K562 (cell line): ENCODE data around the gene STRA8. TPM values are rescaled to one million over a fixed set of nuclear protein-coding genes. Genes with fewer than 3 reads are reported as not detected.

Source experiments
- ATAC-seq: fragments of 200-7000 bp; cut with Tn5 transposase; 3 replicates; pipeline ENCODE4 v1.9.1; 2020; ENCODE audit warnings: moderate library complexity
- BruUV-seq: library from RNA; stranded (reverse); fragments of 400-500 nt; replicated peaks from 2 replicates; lab custom pipeline; 2021; lab: Mats Ljungman, UMichigan
- CTCF ChIA-PET: fragments of 300-600 bp; formaldehyde crosslinking; extraction: SDS; loops from one replicate; lab custom pipeline; 2021; ENCODE audit warnings: low intra/inter-chr PET ratio; lab: Yijun Ruan, JAX
- POLR2A ChIA-PET: fragments of 300-600, 350-650 bp; sonication (Branson Sonifier 250); formaldehyde crosslinking; extraction: SDS; loops from one replicate; lab custom pipeline; 2021; ENCODE audit warnings: antibody characterized with exemption, inconsistent platforms; lab: Yijun Ruan, JAX
- DNase-seq, 4 experiments: peaks; one replicate each; pipeline versions ENCODE4 v3.0.0 to v3.0.0-alpha.2; 2011 to 2018; ENCODE audit warnings: low spot score in 3 of 4, mixed read lengths in 3 of 4; ENCODE audit errors: extremely low read depth in 1 of 4
- FAIRE-seq: peaks from 2 replicates; lab custom pipeline; 2011; peaks lifted over from hg19 to GRCh38; lab: Jason Lieb, UNC
- H2AFZ ChIP-seq: 2 replicates; pipeline ENCODE4 v1.6.0; 2011; ENCODE audit warnings: low read depth, low read length, control low read depth, inconsistent platforms
- H3K27ac ChIP-seq: fragments of 200-600 bp; 3 replicates; pipeline ENCODE4 v1.8.0; 2011; ENCODE audit warnings: low read depth, mild to moderate bottlenecking, control low read depth, inconsistent platforms, low read length, moderate library complexity, mixed read lengths; ENCODE audit errors: extremely low read depth
- H3K27me3 ChIP-seq, 2 experiments: fragments of 300-600 bp in 1 of 2; 2 replicates in 1 of 2; 3 replicates in 1 of 2; pipeline versions ENCODE4 v1.6.0 to v1.8.0; 2011; ENCODE audit warnings: inconsistent platforms in 2 of 2, low read length in 2 of 2, mild to moderate bottlenecking in 1 of 2, mixed read lengths in 1 of 2, moderate library complexity in 1 of 2; ENCODE audit not compliant: control insufficient read depth in 2 of 2, insufficient read depth in 2 of 2
- H3K36me3 ChIP-seq: fragments of 300-600 bp; 3 replicates; pipeline ENCODE4 v1.8.0; 2011; ENCODE audit warnings: mild to moderate bottlenecking, low read length, inconsistent platforms; ENCODE audit not compliant: control insufficient read depth, insufficient read depth
- H3K4me1 ChIP-seq, 2 experiments: fragments of 200-600 bp in 1 of 2; replicated peaks in 1 of 2; 2 replicates in 1 of 2; 3 replicates in 1 of 2; pipeline versions ENCODE4 v1.5.1 to v1.8.0; 2011; ENCODE audit warnings: inconsistent platforms in 2 of 2, low read length in 2 of 2, mild to moderate bottlenecking in 1 of 2, mixed read lengths in 1 of 2, moderate library complexity in 1 of 2; ENCODE audit not compliant: control insufficient read depth in 2 of 2, insufficient read depth in 2 of 2
- H3K4me2 ChIP-seq: 2 replicates; pipeline ENCODE4 v1.6.1; 2011; ENCODE audit warnings: low read length, control low read depth, inconsistent platforms, mixed read lengths; ENCODE audit not compliant: insufficient read depth
- H3K4me3 ChIP-seq: fragments of 200-600 bp; sonication (generic), shearing (Covaris generic); 2 replicates; pipeline ENCODE4 v1.5.1; 2016; ENCODE audit warnings: control low read depth, inconsistent platforms
- H3K79me2 ChIP-seq: fragments of 200-600 bp; 3 replicates; pipeline ENCODE4 v1.8.0; 2011; ENCODE audit warnings: low read length, inconsistent platforms; ENCODE audit not compliant: control insufficient read depth, insufficient read depth
- H3K9ac ChIP-seq, 2 experiments: 2 replicates each; pipeline versions ENCODE4 v1.6.0 to v1.6.1; 2011; ENCODE audit warnings: low read depth in 2 of 2, low read length in 2 of 2, control low read depth in 1 of 2, inconsistent platforms in 1 of 2, mild to moderate bottlenecking in 1 of 2, mixed read lengths in 1 of 2; ENCODE audit not compliant: insufficient read depth in 1 of 2
- H3K9me1 ChIP-seq: one replicate; pipeline ENCODE4 v1.6.0; 2011; ENCODE audit warnings: inconsistent platforms, mild to moderate bottlenecking, low read length, moderate library complexity; ENCODE audit not compliant: control insufficient read depth, insufficient read depth
- H3K9me3 ChIP-seq: replicated peaks from 2 replicates; pipeline ENCODE4 v1.5.1; 2011; ENCODE audit warnings: low read depth, low read length, inconsistent platforms; ENCODE audit not compliant: control insufficient read depth, insufficient read depth
- H4K20me1 ChIP-seq: replicated peaks from 2 replicates; pipeline ENCODE4 v1.6.1; 2011; ENCODE audit warnings: low read length, inconsistent platforms, mixed read lengths; ENCODE audit not compliant: control insufficient read depth, insufficient read depth
- CEBPB ChIP-seq: fragments of 450-650 bp; IDR thresholded peaks from 2 replicates; pipeline ENCODE4 v1.6.1; 2016; ENCODE audit warnings: missing genetic modification characterization, missing compliant biosample characterization
- ERF ChIP-seq: fragments of 450-650 bp; formaldehyde crosslinking; IDR thresholded peaks from 2 replicates; pipeline ENCODE4 v1.4.0; 2020; ENCODE audit warnings: mild to moderate bottlenecking, mixed read lengths
- MAFG ChIP-seq: fragments of 450-650 bp; conservative IDR thresholded peaks from 2 replicates; pipeline ENCODE4 v1.6.1; 2016; ENCODE audit warnings: missing genetic modification characterization, missing compliant biosample characterization
- MAFK ChIP-seq: IDR thresholded peaks from 2 replicates; pipeline ENCODE4 v1.6.1; 2011; ENCODE audit warnings: low read length, improper control_type of control experiment
- MED1 ChIP-seq: sonication (generic); formaldehyde crosslinking; IDR thresholded peaks from 2 replicates; pipeline ENCODE4 v1.8.1; 2023; ENCODE audit warnings: missing genetic modification reagents, borderline replicate concordance
- NCOA4 ChIP-seq: fragments of 450-650 bp; IDR thresholded peaks from 2 replicates; pipeline ENCODE4 v1.6.1; 2018; ENCODE audit warnings: mild to moderate bottlenecking; ENCODE audit not compliant: partially characterized antibody
- SMARCA5 ChIP-seq: fragments of 450-650 bp; IDR thresholded peaks from 2 replicates; pipeline ENCODE4 v1.6.1; 2016
- SP1 ChIP-seq: sonication (generic); formaldehyde crosslinking; IDR thresholded peaks from 2 replicates; pipeline ENCODE4 v1.8.1; 2022; ENCODE audit warnings: mild to moderate bottlenecking, missing genetic modification reagents
- ZNF354B ChIP-seq: fragments of 250-450 bp; sonication (Bioruptor Pico); IDR thresholded peaks from 2 replicates; pipeline ENCODE4 v1.4.0; 2020
- WGBS: fragments of 100-300 bp; shearing (Covaris generic); methylation state at CpG from one replicate; pipeline ENCODE4 v1.1.6; 2016; ENCODE audit warnings: low coverage, mixed read lengths; ENCODE audit not compliant: insufficient coverage; ENCODE audit errors: missing lambda C conversion rate; 5-methylcytosine and 5-hydroxymethylcytosine counted together
- in situ Hi-C: fragments of 300-500 bp; cut with MboI; formaldehyde crosslinking; loops from 4 replicates; pipeline ENCODE4 v1.15.0; 2018; ENCODE audit warnings: inconsistent platforms, mixed read lengths
- intact Hi-C: fragments of 100-400 bp; cut with micrococcal nuclease; formaldehyde crosslinking; loops from 2 replicates; pipeline ENCODE4 v1.14.2; 2022
- polyA plus RNA-seq, 8 experiments: library from polyadenylated mRNA; depleted of rRNA in 4 of 8; stranded (reverse) in 5 of 8; unstranded in 3 of 8; fragments of >200 nt; fragmentation: Nextera tagmentation in 2 of 8; fragmentation: Illumina TruSeq in 1 of 8; extraction: Ambion mirVana in 2 of 8; extraction: Trizol in 1 of 8; gene quantifications; 2 replicates each; pipeline versions ENCODE4 v1.2.1 to v1.2.3, GENCODE V29; 2011 to 2014; ENCODE audit warnings: inconsistent platforms in 1 of 8, missing spikeins in 1 of 8
- total RNA-seq, 7 experiments: library from RNA; depleted of rRNA in 6 of 7; stranded (reverse); fragments of >200 nt in 6 of 7; fragmentation: Illumina TruSeq in 2 of 7; extraction: Trizol in 2 of 7; gene quantifications; 2 replicates each; pipeline versions ENCODE4 v1.2.1 to v1.2.3, GENCODE V29; 2011 to 2021; ENCODE audit warnings: low replicate concordance in 1 of 7
- TF ChIP-seq, protein P1 (sequence below): fragments of 250-450 bp; sonication (Bioruptor Pico); IDR thresholded peaks from 2 replicates; pipeline ENCODE4 v1.8.0; 2022; ENCODE audit warnings: moderate library complexity, mild to moderate bottlenecking, inconsistent platforms
- TF ChIP-seq, protein P2 (sequence below): IDR thresholded peaks from 3 replicates; pipeline ENCODE4 v1.6.1; 2011; ENCODE audit warnings: borderline replicate concordance, mild to moderate bottlenecking, moderate library complexity; ENCODE audit not compliant: insufficient read length; ENCODE audit errors: extremely low read depth
- TF ChIP-seq, protein P3 (sequence below), 2 experiments: fragments of 450-650 bp in 1 of 2; IDR thresholded peaks; 2 replicates each; pipeline ENCODE4 v1.6.1; 2011 to 2017; ENCODE audit warnings: low read depth in 2 of 2, antibody characterized with exemption in 1 of 2, borderline replicate concordance in 1 of 2, low read length in 1 of 2, mild to moderate bottlenecking in 1 of 2, mixed read lengths in 1 of 2; ENCODE audit not compliant: control insufficient read depth in 1 of 2

STRA8 gene
- total and polyA plus RNA-seq, 9 of the 15 experiments (the other 6 are each of a cell fraction or from before 2014, with no cell fraction given) = not detected

DNA sequence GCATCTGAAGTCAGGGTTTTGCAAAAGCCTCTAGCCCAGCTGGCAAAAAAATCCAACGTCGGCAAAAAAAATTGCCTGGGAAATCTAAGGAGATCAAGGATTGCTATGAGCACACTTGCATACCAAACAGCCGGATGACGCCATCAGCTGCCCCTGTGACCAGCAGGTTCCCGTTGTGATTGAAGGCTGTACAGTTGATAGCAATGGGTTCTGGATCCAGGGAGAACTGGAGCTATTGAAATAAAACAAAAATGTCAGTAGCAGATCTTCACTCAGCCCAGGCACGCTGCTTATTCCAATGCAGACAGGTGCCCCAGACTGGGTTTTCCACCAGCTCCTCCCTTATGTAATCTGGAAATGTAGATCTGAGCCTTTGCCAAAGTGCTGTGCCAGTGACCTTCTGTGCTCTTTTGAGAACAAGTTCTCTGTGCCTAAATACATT is 44.4 kb upstream of the STRA8 start (continued):
- TF ChIP-seq MAFG (tag) (peak; percentile 36; the same call in 1 of the 2 replicates), SP1 (no peak), MAFK (peak; percentile 63), SMARCA5 (no peak), ERF (CRISPR knock-in tag) (no peak), MED1 (CRISPR knock-in tag) (no peak), NCOA4 (no peak)
- TF ChIP-seq, protein P1, sequence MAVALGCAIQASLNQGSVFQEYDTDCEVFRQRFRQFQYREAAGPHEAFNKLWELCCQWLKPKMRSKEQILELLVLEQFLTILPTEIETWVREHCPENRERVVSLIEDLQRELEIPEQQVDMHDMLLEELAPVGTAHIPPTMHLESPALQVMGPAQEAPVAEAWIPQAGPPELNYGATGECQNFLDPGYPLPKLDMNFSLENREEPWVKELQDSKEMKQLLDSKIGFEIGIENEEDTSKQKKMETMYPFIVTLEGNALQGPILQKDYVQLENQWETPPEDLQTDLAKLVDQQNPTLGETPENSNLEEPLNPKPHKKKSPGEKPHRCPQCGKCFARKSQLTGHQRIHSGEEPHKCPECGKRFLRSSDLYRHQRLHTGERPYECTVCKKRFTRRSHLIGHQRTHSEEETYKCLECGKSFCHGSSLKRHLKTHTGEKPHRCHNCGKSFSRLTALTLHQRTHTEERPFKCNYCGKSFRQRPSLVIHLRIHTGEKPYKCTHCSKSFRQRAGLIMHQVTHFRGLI = no peak
- TF ChIP-seq, all 486 proteins: peak for 5

DNA sequence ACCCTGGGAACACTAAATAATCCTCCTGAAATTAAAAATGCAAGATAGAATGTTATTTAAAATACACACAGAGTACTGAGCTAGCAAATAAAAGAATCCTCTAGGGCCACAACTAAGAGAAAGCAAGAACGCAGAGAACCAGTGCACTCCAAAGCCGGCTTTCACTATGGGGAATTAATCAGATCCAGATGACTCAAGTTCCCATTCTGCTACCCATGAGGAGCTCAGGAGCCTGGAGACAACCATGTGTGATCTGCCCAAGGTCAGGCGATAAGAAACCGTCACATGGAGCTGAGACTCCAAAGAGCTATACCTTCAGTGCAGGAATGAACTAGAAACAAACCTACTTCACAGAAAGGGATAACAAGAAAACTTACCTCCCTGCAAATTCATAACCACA is 43.7 kb upstream of the STRA8 start:
- no peaks in the 10 kb centered on the region for H3K9me3 ChIP-seq
- FAIRE-seq (no peak), DNase-seq (no peak), ATAC-seq (no peak)
- H3K9me1 ChIP-seq = peaks cover 3% of the 10 kb centered on the region
- H3K4me3 ChIP-seq = no peak overlapping the region
- H2AFZ ChIP-seq = no peak overlapping the region
- no peaks in the 10 kb centered on the region for H3K27me3 ChIP-seq
- H3K27ac ChIP-seq = no peak overlapping the region
- no peak overlapping the region for H3K9ac ChIP-seq
- WGBS = 85% methylated on average over 4 of the region's 4 CpGs
- H3K79me2 ChIP-seq = no peaks in the 10 kb centered on the region
- H3K36me3 ChIP-seq = peaks cover 27% of the 10 kb centered on the region; the same call in 2 of the 3 replicates
- intact Hi-C loops = no loop called here
- ChIA-PET CTCF (no interaction called here), POLR2A (interaction anchor here (0.6 to 1.5 kb wide), 4 partner anchors 12 to 19 kb away, joined by 3 to 5 read pairs (median 3); partner anchors contain the start of gene CYREN)
- no peaks in the 10 kb centered on the region for H3K4me1 ChIP-seq
- no peak overlapping the region for H3K4me2 ChIP-seq
- BruUV-seq = no TSS peak
- in situ Hi-C loops = no loop called here
- no peaks in the 10 kb centered on the region for H4K20me1 ChIP-seq
- no peak for TF ChIP-seq ZNF354B (CRISPR knock-in tag)
- TF ChIP-seq, protein P2, sequence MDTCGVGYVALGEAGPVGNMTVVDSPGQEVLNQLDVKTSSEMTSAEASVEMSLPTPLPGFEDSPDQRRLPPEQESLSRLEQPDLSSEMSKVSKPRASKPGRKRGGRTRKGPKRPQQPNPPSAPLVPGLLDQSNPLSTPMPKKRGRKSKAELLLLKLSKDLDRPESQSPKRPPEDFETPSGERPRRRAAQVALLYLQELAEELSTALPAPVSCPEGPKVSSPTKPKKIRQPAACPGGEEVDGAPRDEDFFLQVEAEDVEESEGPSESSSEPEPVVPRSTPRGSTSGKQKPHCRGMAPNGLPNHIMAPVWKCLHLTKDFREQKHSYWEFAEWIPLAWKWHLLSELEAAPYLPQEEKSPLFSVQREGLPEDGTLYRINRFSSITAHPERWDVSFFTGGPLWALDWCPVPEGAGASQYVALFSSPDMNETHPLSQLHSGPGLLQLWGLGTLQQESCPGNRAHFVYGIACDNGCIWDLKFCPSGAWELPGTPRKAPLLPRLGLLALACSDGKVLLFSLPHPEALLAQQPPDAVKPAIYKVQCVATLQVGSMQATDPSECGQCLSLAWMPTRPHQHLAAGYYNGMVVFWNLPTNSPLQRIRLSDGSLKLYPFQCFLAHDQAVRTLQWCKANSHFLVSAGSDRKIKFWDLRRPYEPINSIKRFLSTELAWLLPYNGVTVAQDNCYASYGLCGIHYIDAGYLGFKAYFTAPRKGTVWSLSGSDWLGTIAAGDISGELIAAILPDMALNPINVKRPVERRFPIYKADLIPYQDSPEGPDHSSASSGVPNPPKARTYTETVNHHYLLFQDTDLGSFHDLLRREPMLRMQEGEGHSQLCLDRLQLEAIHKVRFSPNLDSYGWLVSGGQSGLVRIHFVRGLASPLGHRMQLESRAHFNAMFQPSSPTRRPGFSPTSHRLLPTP = no peak
- no peak for TF ChIP-seq CEBPB
- TF ChIP-seq, protein P3, sequence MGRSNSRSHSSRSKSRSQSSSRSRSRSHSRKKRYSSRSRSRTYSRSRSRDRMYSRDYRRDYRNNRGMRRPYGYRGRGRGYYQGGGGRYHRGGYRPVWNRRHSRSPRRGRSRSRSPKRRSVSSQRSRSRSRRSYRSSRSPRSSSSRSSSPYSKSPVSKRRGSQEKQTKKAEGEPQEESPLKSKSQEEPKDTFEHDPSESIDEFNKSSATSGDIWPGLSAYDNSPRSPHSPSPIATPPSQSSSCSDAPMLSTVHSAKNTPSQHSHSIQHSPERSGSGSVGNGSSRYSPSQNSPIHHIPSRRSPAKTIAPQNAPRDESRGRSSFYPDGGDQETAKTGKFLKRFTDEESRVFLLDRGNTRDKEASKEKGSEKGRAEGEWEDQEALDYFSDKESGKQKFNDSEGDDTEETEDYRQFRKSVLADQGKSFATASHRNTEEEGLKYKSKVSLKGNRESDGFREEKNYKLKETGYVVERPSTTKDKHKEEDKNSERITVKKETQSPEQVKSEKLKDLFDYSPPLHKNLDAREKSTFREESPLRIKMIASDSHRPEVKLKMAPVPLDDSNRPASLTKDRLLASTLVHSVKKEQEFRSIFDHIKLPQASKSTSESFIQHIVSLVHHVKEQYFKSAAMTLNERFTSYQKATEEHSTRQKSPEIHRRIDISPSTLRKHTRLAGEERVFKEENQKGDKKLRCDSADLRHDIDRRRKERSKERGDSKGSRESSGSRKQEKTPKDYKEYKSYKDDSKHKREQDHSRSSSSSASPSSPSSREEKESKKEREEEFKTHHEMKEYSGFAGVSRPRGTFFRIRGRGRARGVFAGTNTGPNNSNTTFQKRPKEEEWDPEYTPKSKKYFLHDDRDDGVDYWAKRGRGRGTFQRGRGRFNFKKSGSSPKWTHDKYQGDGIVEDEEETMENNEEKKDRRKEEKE (IDR thresholded peaks at IDR 0.05; ENCODE audit: borderline replicate concordance in 1 of 2, control insufficient read depth in 1 of 2, low read depth in 2 of 2, low read length in 1 of 2) = no peak
